ENCODE results near the gene EP400. TPM values are rescaled to one million over a fixed set of nuclear protein-coding genes. Genes with fewer than 3 reads are reported as not detected.

EP400 gene
- total and polyA plus RNA-seq, 2 of the 13 experiments (the other 11 are each of a cell fraction or from before 2014, with no cell fraction given) = 4.9 to 5.0 TPM

- FAIRE-seq = no peak
- no peak overlapping the region for H2AFZ ChIP-seq (ENCODE audit: low read length)
- ATAC-seq = no peak
- no peaks in the 10 kb centered on the region for H3K9me3 ChIP-seq (ENCODE audit: low read length)
- intact Hi-C loops (cut with micrococcal nuclease; ENCODE audit: unreplicated experiment) = no loop called here
- no peaks in the 10 kb centered on the region for H3K4me1 ChIP-seq (ENCODE audit: insufficient read depth, low read length)
- ChIA-PET POLR2A (no interaction called here), CTCF (ENCODE audit: low intra/inter-chr PET ratio, low total read pairs) (no interaction called here)
- H3K36me3 ChIP-seq (replicated peaks in 1 of 2; ENCODE audit: control insufficient read depth in 1 of 2, insufficient read depth in 2 of 2, low read length in 2 of 2) = peaks cover 42 to 87% of the 10 kb centered on the region in 2 experiments; a peak in 4 of 5 replicates
- no peak overlapping the region for H3K4me2 ChIP-seq (ENCODE audit: low read depth, low read length)
- no peaks in the 10 kb centered on the region for H4K20me1 ChIP-seq (ENCODE audit: insufficient read depth, low read length)
- DNase-seq (ENCODE audit: low spot score) = no peak
- no peaks in the 10 kb centered on the region for H3K79me2 ChIP-seq (ENCODE audit: insufficient read depth, low read length)
- 97% methylated on average over 6 of the region's 6 CpGs for WGBS (ENCODE audit: low lambda C conversion rate)
- H3K27ac ChIP-seq (ENCODE audit: extremely low read length, insufficient read depth, low read length) = no peak overlapping the region
- H3K9ac ChIP-seq (ENCODE audit: insufficient read depth, low read depth, low read length) = no peak overlapping the region
- no TSS peak for BruUV-seq (replicated peaks)
- no peak overlapping the region for H3K4me3 ChIP-seq (replicated peaks in 1 of 3; ENCODE audit: insufficient read depth in 1 of 3, low read depth in 2 of 3, low read length in 3 of 3)
- no peaks in the 10 kb centered on the region for H3K27me3 ChIP-seq (ENCODE audit: control insufficient read depth in 1 of 2, insufficient read depth in 2 of 2, low read length in 2 of 2)
- in situ Hi-C loops (cut with HindIII; ENCODE audit: extremely low pct_ligation_motif_present, low pct_unique_long_range_greater_than_20kb) = no loop called here
- TF ChIP-seq ZFP62 (CRISPR knock-in tag; IDR thresholded peaks at IDR 0.05) = no peak
- TF ChIP-seq, protein P1, sequence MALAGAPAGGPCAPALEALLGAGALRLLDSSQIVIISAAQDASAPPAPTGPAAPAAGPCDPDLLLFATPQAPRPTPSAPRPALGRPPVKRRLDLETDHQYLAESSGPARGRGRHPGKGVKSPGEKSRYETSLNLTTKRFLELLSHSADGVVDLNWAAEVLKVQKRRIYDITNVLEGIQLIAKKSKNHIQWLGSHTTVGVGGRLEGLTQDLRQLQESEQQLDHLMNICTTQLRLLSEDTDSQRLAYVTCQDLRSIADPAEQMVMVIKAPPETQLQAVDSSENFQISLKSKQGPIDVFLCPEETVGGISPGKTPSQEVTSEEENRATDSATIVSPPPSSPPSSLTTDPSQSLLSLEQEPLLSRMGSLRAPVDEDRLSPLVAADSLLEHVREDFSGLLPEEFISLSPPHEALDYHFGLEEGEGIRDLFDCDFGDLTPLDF (CRISPR knock-in tag; IDR thresholded peaks at IDR 0.05) = no peak
- no peak for TF ChIP-seq AGO2 (optimal IDR thresholded peaks at IDR 0.05; ENCODE audit: low read depth, low read length)
- no peak for TF ChIP-seq CREB1 (IDR thresholded peaks at IDR 0.05)
- no peak for TF ChIP-seq CREB1 (CRISPR knock-in tag; IDR thresholded peaks at IDR 0.05)
- TF ChIP-seq, protein P2, sequence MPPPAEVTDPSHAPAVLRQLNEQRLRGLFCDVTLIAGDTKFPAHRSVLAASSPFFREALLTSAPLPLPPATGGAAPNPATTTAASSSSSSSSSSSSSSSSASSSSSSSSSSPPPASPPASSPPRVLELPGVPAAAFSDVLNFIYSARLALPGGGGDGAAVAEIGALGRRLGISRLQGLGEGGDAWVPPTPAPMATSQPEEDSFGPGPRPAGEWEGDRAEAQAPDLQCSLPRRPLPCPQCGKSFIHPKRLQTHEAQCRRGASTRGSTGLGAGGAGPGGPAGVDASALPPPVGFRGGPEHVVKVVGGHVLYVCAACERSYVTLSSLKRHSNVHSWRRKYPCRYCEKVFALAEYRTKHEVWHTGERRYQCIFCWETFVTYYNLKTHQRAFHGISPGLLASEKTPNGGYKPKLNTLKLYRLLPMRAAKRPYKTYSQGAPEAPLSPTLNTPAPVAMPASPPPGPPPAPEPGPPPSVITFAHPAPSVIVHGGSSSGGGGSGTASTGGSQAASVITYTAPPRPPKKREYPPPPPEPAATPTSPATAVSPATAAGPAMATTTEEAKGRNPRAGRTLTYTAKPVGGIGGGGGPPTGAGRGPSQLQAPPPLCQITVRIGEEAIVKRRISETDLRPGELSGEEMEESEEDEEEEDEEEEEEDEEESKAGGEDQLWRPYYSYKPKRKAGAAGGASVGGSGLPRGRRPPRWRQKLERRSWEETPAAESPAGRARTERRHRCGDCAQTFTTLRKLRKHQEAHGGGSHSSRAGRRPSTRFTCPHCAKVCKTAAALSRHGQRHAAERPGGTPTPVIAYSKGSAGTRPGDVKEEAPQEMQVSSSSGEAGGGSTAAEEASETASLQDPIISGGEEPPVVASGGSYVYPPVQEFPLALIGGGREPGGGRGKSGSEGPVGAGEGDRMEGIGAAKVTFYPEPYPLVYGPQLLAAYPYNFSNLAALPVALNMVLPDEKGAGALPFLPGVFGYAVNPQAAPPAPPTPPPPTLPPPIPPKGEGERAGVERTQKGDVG (CRISPR knock-in tag; IDR thresholded peaks at IDR 0.05; ENCODE audit: borderline replicate concordance) = no peak
- TF ChIP-seq GATAD1 (CRISPR knock-in tag; IDR thresholded peaks at IDR 0.05) = no peak
- TF ChIP-seq, protein P3, sequence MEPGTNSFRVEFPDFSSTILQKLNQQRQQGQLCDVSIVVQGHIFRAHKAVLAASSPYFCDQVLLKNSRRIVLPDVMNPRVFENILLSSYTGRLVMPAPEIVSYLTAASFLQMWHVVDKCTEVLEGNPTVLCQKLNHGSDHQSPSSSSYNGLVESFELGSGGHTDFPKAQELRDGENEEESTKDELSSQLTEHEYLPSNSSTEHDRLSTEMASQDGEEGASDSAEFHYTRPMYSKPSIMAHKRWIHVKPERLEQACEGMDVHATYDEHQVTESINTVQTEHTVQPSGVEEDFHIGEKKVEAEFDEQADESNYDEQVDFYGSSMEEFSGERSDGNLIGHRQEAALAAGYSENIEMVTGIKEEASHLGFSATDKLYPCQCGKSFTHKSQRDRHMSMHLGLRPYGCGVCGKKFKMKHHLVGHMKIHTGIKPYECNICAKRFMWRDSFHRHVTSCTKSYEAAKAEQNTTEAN (CRISPR knock-in tag; conservative IDR thresholded peaks at IDR 0.05) = no peak
- no peak for TF ChIP-seq HHEX (CRISPR knock-in tag; IDR thresholded peaks at IDR 0.05)
- TF ChIP-seq RELA (CRISPR knock-in tag; IDR thresholded peaks at IDR 0.05) = no peak
- TF ChIP-seq, protein P4, sequence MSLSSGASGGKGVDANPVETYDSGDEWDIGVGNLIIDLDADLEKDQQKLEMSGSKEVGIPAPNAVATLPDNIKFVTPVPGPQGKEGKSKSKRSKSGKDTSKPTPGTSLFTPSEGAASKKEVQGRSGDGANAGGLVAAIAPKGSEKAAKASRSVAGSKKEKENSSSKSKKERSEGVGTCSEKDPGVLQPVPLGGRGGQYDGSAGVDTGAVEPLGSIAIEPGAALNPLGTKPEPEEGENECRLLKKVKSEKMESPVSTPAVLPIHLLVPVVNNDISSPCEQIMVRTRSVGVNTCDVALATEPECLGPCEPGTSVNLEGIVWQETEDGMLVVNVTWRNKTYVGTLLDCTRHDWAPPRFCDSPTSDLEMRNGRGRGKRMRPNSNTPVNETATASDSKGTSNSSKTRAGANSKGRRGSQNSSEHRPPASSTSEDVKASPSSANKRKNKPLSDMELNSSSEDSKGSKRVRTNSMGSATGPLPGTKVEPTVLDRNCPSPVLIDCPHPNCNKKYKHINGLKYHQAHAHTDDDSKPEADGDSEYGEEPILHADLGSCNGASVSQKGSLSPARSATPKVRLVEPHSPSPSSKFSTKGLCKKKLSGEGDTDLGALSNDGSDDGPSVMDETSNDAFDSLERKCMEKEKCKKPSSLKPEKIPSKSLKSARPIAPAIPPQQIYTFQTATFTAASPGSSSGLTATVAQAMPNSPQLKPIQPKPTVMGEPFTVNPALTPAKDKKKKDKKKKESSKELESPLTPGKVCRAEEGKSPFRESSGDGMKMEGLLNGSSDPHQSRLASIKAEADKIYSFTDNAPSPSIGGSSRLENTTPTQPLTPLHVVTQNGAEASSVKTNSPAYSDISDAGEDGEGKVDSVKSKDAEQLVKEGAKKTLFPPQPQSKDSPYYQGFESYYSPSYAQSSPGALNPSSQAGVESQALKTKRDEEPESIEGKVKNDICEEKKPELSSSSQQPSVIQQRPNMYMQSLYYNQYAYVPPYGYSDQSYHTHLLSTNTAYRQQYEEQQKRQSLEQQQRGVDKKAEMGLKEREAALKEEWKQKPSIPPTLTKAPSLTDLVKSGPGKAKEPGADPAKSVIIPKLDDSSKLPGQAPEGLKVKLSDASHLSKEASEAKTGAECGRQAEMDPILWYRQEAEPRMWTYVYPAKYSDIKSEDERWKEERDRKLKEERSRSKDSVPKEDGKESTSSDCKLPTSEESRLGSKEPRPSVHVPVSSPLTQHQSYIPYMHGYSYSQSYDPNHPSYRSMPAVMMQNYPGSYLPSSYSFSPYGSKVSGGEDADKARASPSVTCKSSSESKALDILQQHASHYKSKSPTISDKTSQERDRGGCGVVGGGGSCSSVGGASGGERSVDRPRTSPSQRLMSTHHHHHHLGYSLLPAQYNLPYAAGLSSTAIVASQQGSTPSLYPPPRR (CRISPR knock-in tag; IDR thresholded peaks at IDR 0.05; ENCODE audit: borderline replicate concordance) = no peak
- no peak for TF ChIP-seq ZC3H4 (CRISPR knock-in tag; IDR thresholded peaks at IDR 0.05; ENCODE audit: borderline replicate concordance)
- no peak for TF ChIP-seq ZFAT (CRISPR knock-in tag; conservative IDR thresholded peaks at IDR 0.05)
- TF ChIP-seq ZNF614 (CRISPR knock-in tag; IDR thresholded peaks at IDR 0.05; ENCODE audit: borderline replicate concordance) = no peak
- no peak for TF ChIP-seq FOSL1 (CRISPR knock-in tag; IDR thresholded peaks at IDR 0.05; ENCODE audit: borderline replicate concordance)
- no peak for TF ChIP-seq ZNF431 (CRISPR knock-in tag; IDR thresholded peaks at IDR 0.05; ENCODE audit: borderline replicate concordance, low read depth)
Observed at GRCh38 chr12:132027636-132028035, 77.9 kb downstream of the EP400 start.
